ENCODE data around the gene KCNN3.

- TF ChIP-seq EZH2 (IDR thresholded peaks at IDR 0.05) (no peak), CTCF (IDR thresholded peaks at IDR 0.05) (no peak), EZH2phosphoT487 (IDR thresholded peaks at IDR 0.05) (no peak)
These were observed 11.9 kb upstream of the KCNN3 start for GRCh38 chr1:154881820-154882535.
